ENCODE measurements around the gene KCNK6. TPM values are rescaled to one million over a fixed set of nuclear protein-coding genes. Genes with fewer than 3 reads are reported as not detected.

The KCNK6 gene
- total and polyA plus RNA-seq, 2 donors (not counting 1 experiment from before 2014, with no cell fraction given) = 3.4 to 3.7 TPM

DNA sequence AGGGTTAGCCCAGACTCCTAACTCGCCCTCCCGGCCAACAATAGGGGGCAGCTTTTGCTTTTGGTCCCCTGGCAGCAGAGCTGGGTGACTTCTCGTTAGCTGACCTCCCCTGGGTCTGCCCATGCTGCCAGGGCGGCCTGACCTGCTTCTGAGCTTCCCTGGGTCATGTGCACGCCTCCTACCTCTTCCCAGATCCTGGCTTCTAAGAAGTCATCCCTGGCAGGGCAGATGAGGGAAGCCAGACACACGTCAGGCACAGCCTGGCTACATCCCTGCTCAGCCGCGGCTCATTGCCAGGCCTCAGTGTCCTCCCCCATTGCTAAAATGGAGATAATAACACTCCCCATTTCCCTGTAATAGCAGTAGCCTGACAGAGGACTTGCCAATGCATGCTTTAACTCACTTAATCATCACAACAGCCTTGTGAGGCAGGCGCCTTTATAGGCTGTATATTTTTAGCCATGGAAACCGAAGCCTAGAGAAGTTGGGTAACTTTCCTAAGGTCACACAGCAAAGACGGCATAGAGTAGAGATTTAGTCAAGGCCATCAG, 2.1 kb downstream of the KCNK6 start:
- TF ChIP-seq, protein P1, sequence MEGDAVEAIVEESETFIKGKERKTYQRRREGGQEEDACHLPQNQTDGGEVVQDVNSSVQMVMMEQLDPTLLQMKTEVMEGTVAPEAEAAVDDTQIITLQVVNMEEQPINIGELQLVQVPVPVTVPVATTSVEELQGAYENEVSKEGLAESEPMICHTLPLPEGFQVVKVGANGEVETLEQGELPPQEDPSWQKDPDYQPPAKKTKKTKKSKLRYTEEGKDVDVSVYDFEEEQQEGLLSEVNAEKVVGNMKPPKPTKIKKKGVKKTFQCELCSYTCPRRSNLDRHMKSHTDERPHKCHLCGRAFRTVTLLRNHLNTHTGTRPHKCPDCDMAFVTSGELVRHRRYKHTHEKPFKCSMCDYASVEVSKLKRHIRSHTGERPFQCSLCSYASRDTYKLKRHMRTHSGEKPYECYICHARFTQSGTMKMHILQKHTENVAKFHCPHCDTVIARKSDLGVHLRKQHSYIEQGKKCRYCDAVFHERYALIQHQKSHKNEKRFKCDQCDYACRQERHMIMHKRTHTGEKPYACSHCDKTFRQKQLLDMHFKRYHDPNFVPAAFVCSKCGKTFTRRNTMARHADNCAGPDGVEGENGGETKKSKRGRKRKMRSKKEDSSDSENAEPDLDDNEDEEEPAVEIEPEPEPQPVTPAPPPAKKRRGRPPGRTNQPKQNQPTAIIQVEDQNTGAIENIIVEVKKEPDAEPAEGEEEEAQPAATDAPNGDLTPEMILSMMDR (IDR thresholded peaks at IDR 0.05) = no peak
- TF ChIP-seq EZH2 (IDR thresholded peaks at IDR 0.05; ENCODE audit: borderline replicate concordance, insufficient read depth, low read depth, low read length, poor library complexity, severe bottlenecking) = no peak
- Histone ChIP-seq H3K36me3 (replicated peaks in 1 of 2; ENCODE audit: control extremely low read depth in 1 of 2, control insufficient read depth in 1 of 2, extremely low read depth in 1 of 2, insufficient read depth in 2 of 2, low read length in 1 of 2) (peaks cover 1 to 6% of the 10 kb centered on the region in 2 experiments), H3K9ac (ENCODE audit: low read length) (no peak overlapping the region), H2AFZ (ENCODE audit: insufficient read depth, low read depth, low read length, poor library complexity, severe bottlenecking) (no peak overlapping the region), H3K4me2 (replicated peaks; ENCODE audit: low read depth, low read length, poor library complexity, severe bottlenecking) (no peak overlapping the region), H4K20me1 (ENCODE audit: control insufficient read depth, insufficient read depth, low read length, poor library complexity, severe bottlenecking) (no peaks in the 10 kb centered on the region), H3K79me2 (ENCODE audit: control insufficient read depth, insufficient read depth, low read length) (no peaks in the 10 kb centered on the region), H3K27me3 (replicated peaks in 1 of 4; ENCODE audit: control extremely low read depth in 1 of 4, control insufficient read depth in 3 of 4, insufficient read depth in 4 of 4, low read length in 3 of 4) (peaks cover 0 to 2% (median 0%) of the 10 kb centered on the region in 4 experiments), H3K9me3 (ENCODE audit: control extremely low read depth in 1 of 3, control insufficient read depth in 2 of 3, insufficient read depth in 1 of 3, low read length in 2 of 3) (no peaks in the 10 kb centered on the region), H3K4me1 (ENCODE audit: control insufficient read depth in 2 of 2, insufficient read depth in 2 of 2, low read length in 2 of 2) (peaks cover 16 to 35% of the 10 kb centered on the region in 2 donors), H3K27ac (ENCODE audit: low read length in 2 of 2) (no peak overlapping the region), H3K4me3 (ENCODE audit: control extremely low read depth in 1 of 5, extremely low read depth in 1 of 5, insufficient read depth in 1 of 5, low read depth in 2 of 5, low read length in 4 of 5) (no peak overlapping the region)
- Mint-ChIP-seq H3K4me1 (peaks cover 31% of the 10 kb centered on the region), H3K4me3 (peak overlapping the region; percentile 40), H3K9me3 (ENCODE audit: insufficient read depth) (no peaks in the 10 kb centered on the region), H3K27ac (no peak overlapping the region), H3K27me3 (no peaks in the 10 kb centered on the region)
- no peak for ATAC-seq (ENCODE audit: low read depth)
- intact Hi-C loops (cut with micrococcal nuclease) = no loop called here
- no peak for DNase-seq
- WGBS (ENCODE audit: insufficient coverage) = 94% methylated on average over 8 of the region's 11 CpGs
- CTCF ChIA-PET = interaction anchor here (0.6 to 1.2 kb wide), 2 partner anchors 87 to 224 kb away, joined by 3 to 5 read pairs; no protein-coding TSS in a partner anchor
- POLR2A ChIA-PET = no interaction called here

DNA sequence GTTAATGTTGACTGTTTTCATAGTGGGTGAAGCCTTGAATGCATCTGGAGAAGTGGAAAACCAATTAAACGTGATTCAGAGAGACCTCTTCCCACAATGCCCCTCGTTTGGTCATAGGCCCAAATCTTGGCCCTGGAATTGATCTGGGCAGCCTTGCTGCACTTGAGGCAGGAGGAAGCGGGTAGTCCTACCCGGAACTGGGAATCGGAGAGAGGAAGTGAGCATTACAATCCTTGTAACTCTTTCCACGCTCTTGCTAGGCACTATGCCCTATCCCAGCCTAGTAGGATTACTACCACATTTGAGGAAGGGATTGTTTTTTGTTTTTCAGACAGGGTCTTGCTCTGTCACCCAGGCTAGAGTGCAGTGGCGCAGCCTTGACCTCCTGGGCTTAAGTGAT, 3.6 kb downstream of the KCNK6 start:
- no peak for DNase-seq
- H3K79me2 ChIP-seq (ENCODE audit: control insufficient read depth, insufficient read depth, low read length) = no peaks in the 10 kb centered on the region
- no peak overlapping the region for H2AFZ ChIP-seq (ENCODE audit: insufficient read depth, low read depth, low read length, poor library complexity, severe bottlenecking)
- intact Hi-C loops (cut with micrococcal nuclease) = no loop called here
- Mint-ChIP-seq H3K4me3 (no peak overlapping the region), H3K27ac (no peak overlapping the region), H3K9me3 (ENCODE audit: insufficient read depth) (no peaks in the 10 kb centered on the region), H3K27me3 (no peaks in the 10 kb centered on the region), H3K4me1 (peaks cover 21% of the 10 kb centered on the region)
- H3K4me1 ChIP-seq (ENCODE audit: control insufficient read depth in 2 of 2, insufficient read depth in 2 of 2, low read length in 2 of 2) = peaks cover 8 to 23% of the 10 kb centered on the region in 2 donors
- H3K27me3 ChIP-seq (replicated peaks in 1 of 4; ENCODE audit: control extremely low read depth in 1 of 4, control insufficient read depth in 3 of 4, insufficient read depth in 4 of 4, low read length in 3 of 4) = peaks cover 0 to 2% (median 0%) of the 10 kb centered on the region in 4 experiments
- H3K4me3 ChIP-seq (ENCODE audit: control extremely low read depth in 1 of 5, extremely low read depth in 1 of 5, insufficient read depth in 1 of 5, low read depth in 2 of 5, low read length in 4 of 5) = no peak overlapping the region
- ATAC-seq (ENCODE audit: low read depth) = no peak
- ChIA-PET POLR2A (no interaction called here), CTCF (no interaction called here)
- TF ChIP-seq EZH2 (IDR thresholded peaks at IDR 0.05; ENCODE audit: borderline replicate concordance, insufficient read depth, low read depth, low read length, poor library complexity, severe bottlenecking) = no peak
- TF ChIP-seq, protein P1 (IDR thresholded peaks at IDR 0.05) = no peak
- peaks cover 1 to 14% of the 10 kb centered on the region in 2 experiments for H3K36me3 ChIP-seq (replicated peaks in 1 of 2; ENCODE audit: control extremely low read depth in 1 of 2, control insufficient read depth in 1 of 2, extremely low read depth in 1 of 2, insufficient read depth in 2 of 2, low read length in 1 of 2)
- H3K4me2 ChIP-seq (replicated peaks; ENCODE audit: low read depth, low read length, poor library complexity, severe bottlenecking) = no peak overlapping the region
- H3K9ac ChIP-seq (ENCODE audit: low read length) = no peak overlapping the region
- H3K27ac ChIP-seq (ENCODE audit: low read length in 2 of 2) = no peak overlapping the region
- WGBS (ENCODE audit: insufficient coverage) = 91% methylated on average over 5 of the region's 7 CpGs
- no peaks in the 10 kb centered on the region for H3K9me3 ChIP-seq (ENCODE audit: control extremely low read depth in 1 of 3, control insufficient read depth in 2 of 3, insufficient read depth in 1 of 3, low read length in 2 of 3)
- H4K20me1 ChIP-seq (ENCODE audit: control insufficient read depth, insufficient read depth, low read length, poor library complexity, severe bottlenecking) = no peaks in the 10 kb centered on the region
